ENCODE results near the gene STK24. TPM values are rescaled to one million over a fixed set of nuclear protein-coding genes. Genes with fewer than 3 reads are reported as not detected.

The STK24 gene
- polyA plus RNA-seq, 2 of the 4 experiments (the other 2 are of a cell fraction), result 46.1 to 55.6 TPM

DNA sequence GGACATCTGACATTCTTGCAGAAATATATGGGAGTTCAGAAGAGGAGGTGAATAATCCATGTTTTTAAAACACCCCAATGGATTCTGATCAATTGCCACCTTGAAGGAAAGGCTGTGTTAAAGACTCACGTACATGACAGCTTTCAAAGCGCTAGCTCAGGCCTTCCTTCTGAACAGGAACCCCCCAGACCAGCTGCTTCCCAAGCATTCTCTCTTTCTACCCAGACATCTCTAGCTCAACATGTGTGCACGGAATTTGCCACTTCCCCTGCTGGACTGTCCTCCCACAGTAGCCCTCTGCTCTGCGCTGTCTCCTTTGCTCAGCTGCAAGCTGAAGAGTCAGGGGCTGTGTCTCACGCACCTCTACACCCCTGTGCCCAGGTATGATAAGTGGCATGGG, 54.5 kb downstream of the STK24 start:
- 98% methylated on average over 5 of the region's 5 CpGs for WGBS (ENCODE audit: missing lambda C conversion rate)
- Histone ChIP-seq H3K4me1 (peaks cover 9% of the 10 kb centered on the region; the same call in 2 of the 3 replicates), H3K27ac (no peak overlapping the region), H3K4me3 (no peak overlapping the region), H3K4me2 (no peak overlapping the region), H3K9me3 (no peaks in the 10 kb centered on the region)
- DNase-seq (ENCODE audit: low read depth in 1 of 2, low spot score in 1 of 2), result no peak
- CTCF ChIA-PET, result interaction anchor here (1.1 kb wide), 1 partner anchor 14 kb away, joined by 3 read pairs; no protein-coding TSS in a partner anchor
- POLR2A ChIA-PET, result no interaction called here
- FAIRE-seq, result no peak
- TF ChIP-seq TP53 (CRISPR knock-in tag; IDR thresholded peaks at IDR 0.05) (no peak), FOSL2 (IDR thresholded peaks at IDR 0.05) (no peak), FOSL2 (CRISPR knock-in tag; IDR thresholded peaks at IDR 0.05) (no peak), POLR2AphosphoS2 (conservative IDR thresholded peaks at IDR 0.05; ENCODE audit: low read length) (no peak), CEBPB (IDR thresholded peaks at IDR 0.05) (no peak), RNF2 (IDR thresholded peaks at IDR 0.05; ENCODE audit: borderline replicate concordance, low read depth) (no peak), HOXA7 (CRISPR knock-in tag; IDR thresholded peaks at IDR 0.05) (no peak), MYC (IDR thresholded peaks at IDR 0.05; ENCODE audit: borderline replicate concordance, low read length) (no peak), JUNB (IDR thresholded peaks at IDR 0.05) (no peak), FOXS1 (CRISPR knock-in tag; IDR thresholded peaks at IDR 0.05) (no peak), ZSCAN20 (CRISPR knock-in tag; IDR thresholded peaks at IDR 0.05) (no peak), ZFP36 (IDR thresholded peaks at IDR 0.05; ENCODE audit: borderline replicate concordance, partially characterized antibody) (no peak), MAZ (IDR thresholded peaks at IDR 0.05; ENCODE audit: borderline replicate concordance, low read depth, low read length) (no peak), KDM5A (IDR thresholded peaks at IDR 0.05) (no peak), ZC3H11A (IDR thresholded peaks at IDR 0.05) (no peak)
- TF ChIP-seq, protein P1, sequence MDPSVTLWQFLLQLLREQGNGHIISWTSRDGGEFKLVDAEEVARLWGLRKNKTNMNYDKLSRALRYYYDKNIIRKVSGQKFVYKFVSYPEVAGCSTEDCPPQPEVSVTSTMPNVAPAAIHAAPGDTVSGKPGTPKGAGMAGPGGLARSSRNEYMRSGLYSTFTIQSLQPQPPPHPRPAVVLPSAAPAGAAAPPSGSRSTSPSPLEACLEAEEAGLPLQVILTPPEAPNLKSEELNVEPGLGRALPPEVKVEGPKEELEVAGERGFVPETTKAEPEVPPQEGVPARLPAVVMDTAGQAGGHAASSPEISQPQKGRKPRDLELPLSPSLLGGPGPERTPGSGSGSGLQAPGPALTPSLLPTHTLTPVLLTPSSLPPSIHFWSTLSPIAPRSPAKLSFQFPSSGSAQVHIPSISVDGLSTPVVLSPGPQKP (IDR thresholded peaks at IDR 0.05; ENCODE audit: low read depth, low read length), result no peak
- TF ChIP-seq, protein P2, sequence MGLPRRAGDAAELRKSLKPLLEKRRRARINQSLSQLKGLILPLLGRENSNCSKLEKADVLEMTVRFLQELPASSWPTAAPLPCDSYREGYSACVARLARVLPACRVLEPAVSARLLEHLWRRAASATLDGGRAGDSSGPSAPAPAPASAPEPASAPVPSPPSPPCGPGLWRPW (IDR thresholded peaks at IDR 0.05), result no peak
- TF ChIP-seq, protein P3, sequence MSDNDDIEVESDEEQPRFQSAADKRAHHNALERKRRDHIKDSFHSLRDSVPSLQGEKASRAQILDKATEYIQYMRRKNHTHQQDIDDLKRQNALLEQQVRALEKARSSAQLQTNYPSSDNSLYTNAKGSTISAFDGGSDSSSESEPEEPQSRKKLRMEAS (IDR thresholded peaks at IDR 0.05), result no peak
- no peak for ATAC-seq

DNA sequence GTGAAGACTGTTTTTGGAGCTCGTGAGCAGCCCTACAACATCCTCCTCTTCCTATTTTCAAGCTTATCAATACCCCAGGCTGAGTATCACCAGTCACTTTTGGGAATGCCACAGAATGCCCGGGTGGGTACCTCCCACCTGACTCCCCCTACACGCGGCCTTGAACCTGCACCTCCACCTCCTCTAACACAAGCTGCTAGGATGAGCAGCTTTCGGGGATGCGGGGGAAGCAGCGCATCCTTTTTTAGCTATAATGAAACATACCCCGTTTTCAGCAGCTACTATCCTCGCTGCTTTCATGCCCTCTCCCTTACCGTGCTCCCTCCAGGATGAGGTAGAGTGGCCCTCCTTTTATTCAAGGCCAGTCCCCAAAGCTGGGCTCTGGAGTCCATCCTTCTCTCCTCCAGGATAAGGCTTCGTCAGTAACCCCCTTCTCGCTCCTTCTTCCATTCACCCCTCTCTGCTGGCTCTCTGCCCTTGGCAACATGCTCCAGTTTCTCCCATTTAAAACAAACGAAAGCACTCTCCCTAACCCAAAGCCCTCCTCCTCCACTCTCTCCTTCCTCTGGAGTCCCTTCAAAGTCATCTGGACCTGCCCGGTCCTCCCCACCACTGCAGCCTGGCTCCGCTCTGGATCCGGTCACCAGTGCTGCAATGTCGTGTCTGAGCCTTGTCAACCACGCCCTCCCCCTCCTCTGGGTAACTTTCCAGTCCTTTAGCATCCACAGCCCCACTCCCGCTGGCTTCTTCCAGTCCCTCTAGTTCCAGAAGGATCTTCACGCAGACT, 55.3 kb downstream of the STK24 start:
- ATAC-seq (no peak), DNase-seq (ENCODE audit: low read depth in 1 of 2, low spot score in 1 of 2) (no peak), FAIRE-seq (no peak)
- WGBS (ENCODE audit: missing lambda C conversion rate), result 93% methylated on average over 20 of the region's 20 CpGs
- TF ChIP-seq ZFP36 (IDR thresholded peaks at IDR 0.05; ENCODE audit: borderline replicate concordance, partially characterized antibody), result no peak
- no peak for TF ChIP-seq ZSCAN20 (CRISPR knock-in tag; IDR thresholded peaks at IDR 0.05)
- no peak for TF ChIP-seq RNF2 (IDR thresholded peaks at IDR 0.05; ENCODE audit: borderline replicate concordance, low read depth)
- TF ChIP-seq ZC3H11A (IDR thresholded peaks at IDR 0.05), result no peak
- TF ChIP-seq RAD21 (conservative IDR thresholded peaks at IDR 0.05 in 1 of 2, IDR thresholded peaks at IDR 0.05 in 1 of 2), result no peak
- no peak for TF ChIP-seq HOXA7 (CRISPR knock-in tag; IDR thresholded peaks at IDR 0.05)
- no peak for TF ChIP-seq SMC3 (IDR thresholded peaks at IDR 0.05)
- TF ChIP-seq HOXB13 (CRISPR knock-in tag; IDR thresholded peaks at IDR 0.05; ENCODE audit: low read depth), result no peak
- no peak for TF ChIP-seq HEYL (CRISPR knock-in tag; IDR thresholded peaks at IDR 0.05)
- no peak for TF ChIP-seq FOXS1 (CRISPR knock-in tag; IDR thresholded peaks at IDR 0.05)
- TF ChIP-seq, protein P2 (IDR thresholded peaks at IDR 0.05), result no peak
- TF ChIP-seq RARB (CRISPR knock-in tag; IDR thresholded peaks at IDR 0.05), result no peak
- Histone ChIP-seq H3K4me3 (no peak overlapping the region), H3K9me3 (no peaks in the 10 kb centered on the region), H3K4me1 (peaks cover 9% of the 10 kb centered on the region; the same call in 2 of the 3 replicates), H3K27ac (no peak overlapping the region), H3K4me2 (no peak overlapping the region)
- CTCF ChIA-PET, result interaction anchor here (1.1 kb wide), 1 partner anchor 13 kb away, joined by 3 read pairs; no protein-coding TSS in a partner anchor
- POLR2A ChIA-PET, result no interaction called here

All from A549 (cell line).